IMR-90 (cell line): Measurements from ENCODE around the gene OPALIN. TPM values are rescaled to one million over a fixed set of nuclear protein-coding genes. Genes with fewer than 3 reads are reported as not detected.

Experiments
- ATAC-seq: fragments of 200-7000 bp; cut with Tn5 transposase; 2 replicates; pipeline ENCODE4 v1.9.1; 2020; ENCODE audit warnings: low read depth, mild to moderate bottlenecking, moderate library complexity
- BruUV-seq: library from RNA; stranded (reverse); fragments of 400-500 nt; replicated peaks from 2 replicates; lab custom pipeline; 2021; lab: Mats Ljungman, UMichigan
- CTCF ChIA-PET: fragments of 300-600 bp; formaldehyde crosslinking; extraction: SDS; loops from one replicate; lab custom pipeline; 2021; ENCODE audit warnings: antibody characterized with exemption; lab: Yijun Ruan, JAX
- POLR2A ChIA-PET: fragments of 300-600 bp; sonication (Branson Sonifier 250); formaldehyde crosslinking; loops from one replicate; lab custom pipeline; 2022; ENCODE audit warnings: antibody characterized with exemption; ENCODE audit not compliant: unreplicated experiment; lab: Charles Lee
- DNase-seq: peaks from one replicate; pipeline ENCODE4 v3.0.0; 2013
- H2AFZ ChIP-seq: replicated peaks from 2 replicates; pipeline ENCODE3; 2013; ENCODE audit warnings: low read length, mild to moderate bottlenecking; ENCODE audit not compliant: poor library complexity
- H2AK5ac ChIP-seq: 2 replicates; pipeline ENCODE4 v1.6.1; 2013; ENCODE audit warnings: low read depth, low read length, inconsistent platforms
- H2AK9ac ChIP-seq: replicated peaks from 2 replicates; pipeline ENCODE3; 2013; ENCODE audit warnings: mild to moderate bottlenecking, low read depth, low read length, moderate library complexity; ENCODE audit not compliant: poor library complexity
- H2BK120ac ChIP-seq: 2 replicates; pipeline ENCODE4 v1.6.1; 2013; ENCODE audit warnings: low read depth, low read length, inconsistent platforms
- H2BK15ac ChIP-seq: 3 replicates; pipeline ENCODE4 v1.6.1; 2013; ENCODE audit warnings: low read depth, low read length, inconsistent platforms
- H2BK20ac ChIP-seq: 2 replicates; pipeline ENCODE4 v1.6.1; 2013; ENCODE audit warnings: low read depth, mild to moderate bottlenecking, inconsistent platforms, low read length, moderate library complexity
- H2BK5ac ChIP-seq: 2 replicates; pipeline ENCODE4 v1.6.1; 2013; ENCODE audit warnings: mild to moderate bottlenecking, low read depth, low read length, inconsistent platforms; ENCODE audit not compliant: poor library complexity, severe bottlenecking
- H3K14ac ChIP-seq: replicated peaks from 2 replicates; pipeline ENCODE4 v1.6.1; 2013; ENCODE audit warnings: low read depth, low read length, inconsistent platforms
- H3K18ac ChIP-seq: 2 replicates; pipeline ENCODE4 v1.6.1; 2013; ENCODE audit warnings: low read depth, low read length, control low read depth
- H3K23ac ChIP-seq: 2 replicates; pipeline ENCODE4 v1.6.1; 2013; ENCODE audit warnings: low read depth, low read length, inconsistent platforms
- H3K27ac ChIP-seq: 2 replicates; pipeline ENCODE4 v1.5.1; 2013; ENCODE audit warnings: mild to moderate bottlenecking, control low read depth, low read length; ENCODE audit not compliant: insufficient read depth
- H3K27me3 ChIP-seq: 2 replicates; pipeline ENCODE4 v1.6.1; 2013; ENCODE audit warnings: low read length; ENCODE audit not compliant: control insufficient read depth, insufficient read depth
- H3K36me3 ChIP-seq: 2 replicates; pipeline ENCODE4 v1.6.1; 2013; ENCODE audit warnings: low read length, mixed read lengths; ENCODE audit not compliant: control insufficient read depth, insufficient read depth
- H3K4ac ChIP-seq: 2 replicates; pipeline ENCODE4 v1.6.1; 2013; ENCODE audit warnings: low read depth, low read length, inconsistent platforms
- H3K4me1 ChIP-seq: 2 replicates; pipeline ENCODE4 v1.6.1; 2013; ENCODE audit warnings: low read length, mixed read lengths; ENCODE audit not compliant: control insufficient read depth, insufficient read depth
- H3K4me2 ChIP-seq: 2 replicates; pipeline ENCODE4 v1.6.1; 2013; ENCODE audit warnings: low read depth, mild to moderate bottlenecking, control low read depth, low read length, moderate library complexity
- H3K4me3 ChIP-seq: 2 replicates; pipeline ENCODE4 v1.5.1; 2013; ENCODE audit warnings: low read depth, mild to moderate bottlenecking, control low read depth, low read length, moderate library complexity; ENCODE audit not compliant: insufficient read depth
- H3K56ac ChIP-seq: 2 replicates; pipeline ENCODE4 v1.6.1; 2013; ENCODE audit warnings: low read length, inconsistent platforms; ENCODE audit not compliant: insufficient read depth; ENCODE audit errors: extremely low read depth
- H3K79me1 ChIP-seq, 2 experiments: 2 replicates each; pipeline ENCODE4 v1.6.1; 2013; ENCODE audit warnings: low read length in 2 of 2, inconsistent platforms in 1 of 2, low read depth in 1 of 2
- H3K9ac ChIP-seq: 2 replicates; pipeline ENCODE4 v1.6.1; 2013; ENCODE audit warnings: low read depth, low read length, control low read depth
- H3K9me1 ChIP-seq: 2 replicates; pipeline ENCODE4 v1.6.1; 2013; ENCODE audit warnings: low read length, inconsistent platforms; ENCODE audit not compliant: insufficient read depth
- H3K9me3 ChIP-seq: 2 replicates; pipeline ENCODE4 v1.6.1; 2013; ENCODE audit warnings: low read length; ENCODE audit not compliant: control insufficient read depth, insufficient read depth
- H4K20me1 ChIP-seq: 2 replicates; pipeline ENCODE4 v1.6.1; 2013; ENCODE audit warnings: low read length, inconsistent platforms; ENCODE audit not compliant: insufficient read depth
- H4K5ac ChIP-seq: 2 replicates; pipeline ENCODE4 v1.6.1; 2013; ENCODE audit warnings: mild to moderate bottlenecking, low read depth, low read length, control low read depth
- H4K8ac ChIP-seq, 2 experiments: 2 replicates each; pipeline ENCODE4 v1.6.1; 2013; ENCODE audit warnings: low read depth in 2 of 2, low read length in 2 of 2, control low read depth in 1 of 2, inconsistent platforms in 1 of 2
- H4K91ac ChIP-seq: 2 replicates; pipeline ENCODE4 v1.6.1; 2013; ENCODE audit warnings: low read depth, low read length, inconsistent platforms; ENCODE audit not compliant: insufficient read depth
- CHD1 ChIP-seq: IDR thresholded peaks from 2 replicates; pipeline ENCODE4 v1.6.1; 2012; ENCODE audit warnings: low read depth, low read length, improper control_type of control experiment
- MAZ ChIP-seq: IDR thresholded peaks from 2 replicates; pipeline ENCODE4 v1.6.1; 2012; ENCODE audit warnings: low read depth, mild to moderate bottlenecking, low read length, improper control_type of control experiment, moderate library complexity, borderline replicate concordance
- NFE2L2 ChIP-seq: fragments of 150-350 bp; IDR thresholded peaks from 2 replicates; pipeline ENCODE4 v1.6.1; 2016; ENCODE audit warnings: low read depth, mild to moderate bottlenecking, low read length
- POLR2A ChIP-seq: IDR thresholded peaks from 2 replicates; pipeline ENCODE4 v1.6.1; 2012; ENCODE audit warnings: mild to moderate bottlenecking, low read depth, low read length
- RFX5 ChIP-seq: IDR thresholded peaks from 2 replicates; pipeline ENCODE4 v1.8.0; 2012; ENCODE audit warnings: low read depth, mild to moderate bottlenecking, low read length, moderate library complexity
- WGBS, 2 experiments: methylation state at CpG; one replicate each; pipeline versions ENCODE4 v1.1.5 to v1.1.7; 2013; ENCODE audit warnings: missing lambda C conversion rate in 2 of 2; ENCODE audit not compliant: insufficient read length in 1 of 2; ENCODE audit errors: extremely low coverage in 2 of 2; 5-methylcytosine and 5-hydroxymethylcytosine counted together
- dilution Hi-C: fragments of 300-500 bp; cut with HindIII; formaldehyde crosslinking; loops from one replicate; pipeline ENCODE4 v1.14.3; 2018; ENCODE audit warnings: low sequenced_read_pairs; ENCODE audit not compliant: unreplicated experiment
- in situ Hi-C: fragments of 300-500 bp; cut with MboI; formaldehyde crosslinking; loops from 3 replicates; pipeline ENCODE4 v1.14.3; 2019; ENCODE audit warnings: low sequenced_read_pairs, inconsistent platforms, mixed read lengths
- intact Hi-C: fragments of 100-400 bp; cut with micrococcal nuclease; formaldehyde crosslinking; loops from 2 replicates; pipeline ENCODE4 v1.10.0; 2022
- polyA plus RNA-seq, 3 experiments: library from polyadenylated mRNA; depleted of rRNA; stranded (reverse); fragments of >200 nt; gene quantifications; 2 replicates each; pipeline ENCODE4 v1.2.3, GENCODE V29; 2012; ENCODE audit warnings: low replicate concordance in 1 of 3
- total RNA-seq: library from RNA; depleted of rRNA; stranded (reverse); fragments of >200 nt; gene quantifications from 2 replicates; pipeline ENCODE4 v1.2.3, GENCODE V29; 2012
- TF ChIP-seq, protein P1 (sequence below): fragments of 150-350 bp; IDR thresholded peaks from 2 replicates; pipeline ENCODE4 v1.6.1; 2016; ENCODE audit warnings: low read depth, mild to moderate bottlenecking, low read length, moderate library complexity, borderline replicate concordance

Gene OPALIN
- total and polyA plus RNA-seq, 2 of the 4 experiments (the other 2 are of a cell fraction), result not detected

- H3K14ac ChIP-seq, result no peak overlapping the region
- in situ Hi-C loops, result no loop called here
- H4K8ac ChIP-seq, result no peak overlapping the region
- H3K4me2 ChIP-seq, result no peak overlapping the region
- no peak overlapping the region for H3K27ac ChIP-seq
- H2AK5ac ChIP-seq, result no peak overlapping the region
- no peaks in the 10 kb centered on the region for H3K36me3 ChIP-seq
- H4K20me1 ChIP-seq, result no peaks in the 10 kb centered on the region
- no peak overlapping the region for H3K56ac ChIP-seq
- 61% methylated on average over 3 of the region's 5 CpGs; no CpG with 5 or more reads in 1 of the 2 experiments for whole genome bisulfite sequencing, 2 experiments
- H4K5ac ChIP-seq, result no peak overlapping the region
- H2BK15ac ChIP-seq, result no peak overlapping the region
- H3K9me1 ChIP-seq, result no peaks in the 10 kb centered on the region
- CTCF ChIA-PET, result no interaction called here
- H2BK5ac ChIP-seq, result no peak overlapping the region
- H3K4me1 ChIP-seq, result no peaks in the 10 kb centered on the region
- no peak overlapping the region for H3K9ac ChIP-seq
- no peaks in the 10 kb centered on the region for H3K9me3 ChIP-seq
- no peak overlapping the region for H2AFZ ChIP-seq
- H3K23ac ChIP-seq, result no peak overlapping the region
- no peak overlapping the region for H4K91ac ChIP-seq
- peaks cover 23% of the 10 kb centered on the region for H3K27me3 ChIP-seq
- DNase-seq, result no peak
- no peak overlapping the region for H3K18ac ChIP-seq
- no peak overlapping the region for H2BK120ac ChIP-seq
- ATAC-seq, result no peak
- H3K79me1 ChIP-seq, result no peaks in the 10 kb centered on the region
- dilution Hi-C loops, result no loop called here
- H2BK20ac ChIP-seq, result no peak overlapping the region
- TF ChIP-seq MAZ, result no peak
- TF ChIP-seq RFX5, result no peak
- TF ChIP-seq, protein P1, sequence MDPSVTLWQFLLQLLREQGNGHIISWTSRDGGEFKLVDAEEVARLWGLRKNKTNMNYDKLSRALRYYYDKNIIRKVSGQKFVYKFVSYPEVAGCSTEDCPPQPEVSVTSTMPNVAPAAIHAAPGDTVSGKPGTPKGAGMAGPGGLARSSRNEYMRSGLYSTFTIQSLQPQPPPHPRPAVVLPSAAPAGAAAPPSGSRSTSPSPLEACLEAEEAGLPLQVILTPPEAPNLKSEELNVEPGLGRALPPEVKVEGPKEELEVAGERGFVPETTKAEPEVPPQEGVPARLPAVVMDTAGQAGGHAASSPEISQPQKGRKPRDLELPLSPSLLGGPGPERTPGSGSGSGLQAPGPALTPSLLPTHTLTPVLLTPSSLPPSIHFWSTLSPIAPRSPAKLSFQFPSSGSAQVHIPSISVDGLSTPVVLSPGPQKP, result no peak
- no peak for TF ChIP-seq NFE2L2
- no peak for TF ChIP-seq POLR2A
- TF ChIP-seq CHD1, result no peak
- H3K4me3 ChIP-seq, result no peak overlapping the region
- H2AK9ac ChIP-seq, result no peak overlapping the region
- BruUV-seq, result no TSS peak
- POLR2A ChIA-PET, result no interaction called here
- intact Hi-C loops, result no loop called here
- no peak overlapping the region for H3K4ac ChIP-seq
Measured at GRCh38 chr10:96406091-96406490, 47.3 kb upstream of the OPALIN start.
